Left renal cortex interstitium (tissue), 4 donors: Measurements from ENCODE around the gene GPR183. TPM values are rescaled to one million over a fixed set of nuclear protein-coding genes. Genes with fewer than 3 reads are reported as not detected.
"Not testable (repeated sequence)": the region's sequence is repeated elsewhere in the genome, so short reads cannot be mapped to it uniquely, and the experiment has no call there.

Experiments used
- DNase-seq, 4 donors: peaks; one replicate each; pipeline ENCODE4 v3.0.0-alpha.2; 2013; ENCODE audit warnings: low read depth in 4 of 4, low spot score in 2 of 4, missing footprints in 1 of 4
- polyA plus RNA-seq, 4 donors: library from polyadenylated mRNA; unstranded; fragments of 120-200 nt; gene quantifications; one replicate each; pipeline ENCODE4 v1.2.1, GENCODE V29; 2013; ENCODE audit not compliant: insufficient read length in 4 of 4

Gene GPR183
- polyA plus RNA-seq, 4 donors = 2.1 to 5.0 (median 2.3) TPM

DNA sequence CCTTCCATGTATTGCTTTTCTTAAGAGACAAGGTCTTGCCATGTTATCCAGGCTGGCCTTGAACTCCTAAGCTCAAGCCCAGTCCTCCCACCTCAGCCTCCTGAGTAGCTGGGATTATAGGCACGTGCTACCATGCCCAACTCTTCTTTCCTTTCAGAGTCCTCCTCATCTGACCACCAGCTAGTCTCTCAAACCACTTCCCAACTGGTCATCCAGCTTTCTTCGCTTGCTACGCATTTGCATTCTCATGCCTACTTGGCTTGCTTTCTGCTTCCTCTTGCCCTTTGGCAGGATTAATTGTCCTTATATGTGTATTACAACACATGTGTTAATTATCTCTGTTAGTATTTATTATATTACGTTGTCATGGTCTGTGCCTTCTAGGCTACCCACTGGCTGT, 55.3 kb downstream of the GPR183 start:
- no peak for DNase-seq

DNA sequence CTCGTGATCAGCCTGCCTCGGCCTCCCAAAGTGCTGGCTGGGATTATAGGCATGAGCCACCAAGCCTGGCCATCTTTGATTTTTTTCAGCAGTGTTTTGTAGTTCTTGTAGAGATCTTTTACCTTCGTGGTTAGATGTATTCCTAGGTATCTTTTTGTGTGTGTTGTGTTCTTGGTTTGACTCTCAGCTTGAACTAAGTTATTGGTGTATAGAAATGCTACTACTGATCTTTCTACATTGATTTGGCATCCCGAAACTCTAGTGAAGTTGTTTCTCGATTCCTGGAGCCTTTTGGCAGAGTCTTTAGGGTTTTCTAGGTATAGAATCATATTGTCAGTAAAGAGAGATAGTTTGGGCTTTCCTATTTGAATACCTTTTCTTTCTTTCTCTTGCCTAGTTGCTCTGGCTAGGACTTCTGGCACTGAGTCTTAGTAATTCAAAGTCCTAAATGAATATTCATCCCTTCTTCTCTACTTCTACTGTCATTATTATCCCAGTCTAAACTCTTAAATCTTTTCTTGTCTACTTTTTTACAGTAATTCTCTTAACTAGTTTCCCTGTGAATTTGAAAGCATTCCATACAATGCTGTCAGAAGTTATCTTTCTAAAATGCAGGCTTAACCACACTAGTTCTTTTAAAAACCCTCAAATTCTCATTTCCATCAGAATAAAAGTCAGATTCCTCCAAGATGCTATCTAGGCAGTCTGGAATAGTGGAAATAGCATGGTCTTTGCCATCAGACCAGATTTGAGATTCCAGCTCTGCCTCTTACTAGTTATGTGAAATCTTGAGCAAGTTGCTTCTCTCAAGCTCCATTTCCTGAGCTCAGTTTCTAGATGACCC, 56.0 kb downstream of the GPR183 start:
- no peak for DNase-seq

DNA sequence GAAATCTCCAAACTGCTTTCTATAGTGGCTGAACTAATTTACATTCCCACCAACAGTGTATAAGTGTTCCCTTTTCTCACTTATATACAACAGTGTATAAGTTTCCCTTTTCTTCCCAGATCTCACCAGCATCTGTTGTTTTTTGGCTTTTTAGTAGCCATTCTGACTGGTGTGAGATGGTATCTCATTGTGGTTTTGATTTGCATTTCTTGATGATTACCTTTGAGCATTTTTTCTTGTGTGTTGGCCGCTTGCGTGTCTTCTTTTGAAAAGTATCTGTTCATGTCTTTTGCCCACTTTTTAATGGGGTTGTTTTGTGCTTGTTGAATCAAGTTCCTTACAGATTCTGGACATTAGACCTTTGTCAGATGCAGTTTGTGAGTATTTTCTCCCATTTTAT, 57.6 kb downstream of the GPR183 start:
- not testable (repeated sequence) for DNase-seq

DNA sequence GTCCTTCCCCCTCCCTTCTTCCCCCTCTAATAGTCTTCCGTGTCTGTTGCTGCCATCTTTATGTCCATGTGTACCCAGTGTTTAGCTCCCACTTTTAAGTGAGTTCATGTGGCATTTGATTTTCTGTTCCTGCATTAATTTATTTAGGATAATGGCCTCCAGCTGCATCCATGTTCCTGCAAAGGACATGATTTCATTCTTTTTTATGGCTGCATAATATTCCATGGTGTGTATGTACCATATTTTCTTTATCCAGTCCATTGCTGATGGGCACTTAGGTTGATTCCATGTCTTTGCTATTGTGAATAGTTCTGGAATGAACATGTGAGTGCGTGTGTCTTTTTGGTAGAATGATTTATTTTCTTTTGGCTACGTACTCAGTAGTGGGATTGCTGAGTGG, 58.0 kb downstream of the GPR183 start:
- DNase-seq = not testable (repeated sequence)

DNA sequence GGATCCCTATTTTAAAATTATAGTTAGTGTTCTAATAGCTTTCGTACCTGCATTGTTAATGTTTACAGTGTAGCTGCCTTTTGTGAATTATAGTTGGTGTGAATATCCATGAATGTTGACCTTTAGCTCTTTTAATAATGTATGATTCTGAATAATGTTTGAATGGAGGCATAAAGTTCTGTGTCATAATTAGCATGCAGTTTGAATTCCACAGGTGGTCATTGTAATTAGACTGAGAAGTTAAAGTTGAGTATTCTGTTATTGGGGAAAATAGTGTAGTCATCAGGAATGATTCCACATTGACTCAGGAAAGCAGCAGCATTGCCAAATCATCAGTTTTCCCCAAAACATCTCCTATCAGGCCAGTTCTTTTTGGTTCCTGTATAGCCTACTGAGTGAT, 61.1 kb downstream of the GPR183 start:
- no peak for DNase-seq

Other genes with a start within 250 kb of the GPR183 start
- 100 to 1,000 TPM in 1 of 4 donors, 10 to 100 TPM in 3; 81.4 to 105 (median 99.1) TPM for gene UBAC2, start 106.5 kb downstream of the GPR183 start, polyA plus RNA-seq
- under 1 TPM; 0.16 to 0.40 (median 0.35) TPM for gene GPR18, start 49.0 kb downstream of the GPR183 start, polyA plus RNA-seq
- 100 to 1,000 TPM; 174 to 234 (median 203) TPM for gene TM9SF2, start 194.1 kb upstream of the GPR183 start, polyA plus RNA-seq